HG03045 (cell line): ENCODE measurements around the gene TMEM221.
"Not testable (repeated sequence)": the region's sequence is repeated elsewhere in the genome, so short reads cannot be mapped to it uniquely, and the experiment has no call there.

Source experiments
- ATAC-seq: cut with Tn5 transposase; IDR thresholded peaks from one replicate; pipeline ENCODE4 v1.9.1; 2021; ENCODE audit warnings: mild to moderate bottlenecking, moderate library complexity; ENCODE audit not compliant: unreplicated experiment

Gene TMEM221

DNA sequence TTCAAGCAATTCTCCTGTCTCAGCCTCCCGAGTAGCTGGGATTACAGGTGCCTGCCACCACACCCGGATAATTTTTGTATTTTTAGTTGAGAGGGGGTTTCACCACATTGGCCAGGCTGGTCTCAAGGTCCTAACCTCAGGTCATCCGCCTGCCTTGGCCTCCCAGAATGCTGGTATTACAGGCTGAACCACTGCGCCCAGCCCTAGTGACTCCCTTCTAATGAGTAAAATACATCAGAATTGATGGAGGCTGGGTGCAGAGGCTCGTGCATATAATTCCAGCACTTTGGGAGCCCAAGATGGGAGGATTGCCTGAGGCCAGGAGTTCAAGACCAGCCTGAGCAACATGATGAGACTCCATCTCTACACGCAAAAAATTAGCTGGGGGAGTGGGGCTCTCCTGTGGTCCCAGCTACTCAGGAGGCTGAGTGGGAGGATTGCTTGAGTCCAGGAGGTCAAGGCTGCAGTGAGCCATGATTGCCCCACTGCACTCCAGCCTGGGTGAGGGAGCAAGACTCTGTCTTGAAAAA, 26.6 kb upstream of the TMEM221 start:
- not testable (repeated sequence) for ATAC-seq

- ATAC-seq: no peak
Observed at GRCh38 chr19:17473041-17473440, 24.6 kb upstream of the TMEM221 start.

- ATAC-seq: no peak
Observed at GRCh38 chr19:17471410-17472125, 23.1 kb upstream of the TMEM221 start.

DNA sequence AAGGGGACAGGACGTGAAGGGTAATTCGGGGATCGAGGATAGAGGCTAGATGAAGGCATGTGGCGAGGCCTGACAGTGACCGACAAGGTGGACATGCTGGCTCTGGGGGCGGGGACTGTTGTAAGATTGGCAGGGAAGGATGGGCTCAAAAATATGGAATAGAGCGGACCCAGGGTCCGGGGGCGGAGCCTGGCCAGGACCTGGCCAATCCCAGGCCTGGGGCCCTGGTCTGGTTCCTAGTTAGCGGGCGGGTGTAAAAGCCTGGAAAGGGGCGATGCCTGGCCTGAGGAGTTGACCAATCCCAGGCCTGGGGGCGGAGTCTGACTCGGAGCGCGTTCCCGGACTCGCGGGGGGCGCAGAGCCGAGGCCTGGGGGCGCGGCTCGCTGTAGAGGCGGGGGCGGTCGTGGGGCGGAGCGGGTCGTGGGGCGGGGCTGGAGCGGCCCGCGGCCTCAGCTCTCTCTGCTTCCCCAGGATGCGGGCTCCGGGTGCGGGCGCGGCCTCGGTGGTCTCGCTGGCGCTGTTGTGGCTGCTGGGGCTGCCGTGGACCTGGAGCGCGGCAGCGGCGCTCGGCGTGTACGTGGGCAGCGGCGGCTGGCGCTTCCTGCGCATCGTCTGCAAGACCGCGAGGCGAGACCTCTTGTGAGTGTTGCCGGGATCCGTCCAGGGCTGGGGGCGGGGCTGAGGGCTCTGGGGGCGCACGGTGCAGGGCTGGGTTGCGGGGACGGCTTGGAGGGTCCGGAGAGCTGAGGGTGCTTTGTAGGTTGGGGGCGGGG, 21.8 kb upstream of the TMEM221 start, which contains the start of gene SLC27A1:
TSS of gene SLC27A1 (plus strand) at position 457 of the 774 bp plus-strand sequence. CDS start at position 474, 17 bp downstream.
- peak; percentile 81 for ATAC-seq

DNA sequence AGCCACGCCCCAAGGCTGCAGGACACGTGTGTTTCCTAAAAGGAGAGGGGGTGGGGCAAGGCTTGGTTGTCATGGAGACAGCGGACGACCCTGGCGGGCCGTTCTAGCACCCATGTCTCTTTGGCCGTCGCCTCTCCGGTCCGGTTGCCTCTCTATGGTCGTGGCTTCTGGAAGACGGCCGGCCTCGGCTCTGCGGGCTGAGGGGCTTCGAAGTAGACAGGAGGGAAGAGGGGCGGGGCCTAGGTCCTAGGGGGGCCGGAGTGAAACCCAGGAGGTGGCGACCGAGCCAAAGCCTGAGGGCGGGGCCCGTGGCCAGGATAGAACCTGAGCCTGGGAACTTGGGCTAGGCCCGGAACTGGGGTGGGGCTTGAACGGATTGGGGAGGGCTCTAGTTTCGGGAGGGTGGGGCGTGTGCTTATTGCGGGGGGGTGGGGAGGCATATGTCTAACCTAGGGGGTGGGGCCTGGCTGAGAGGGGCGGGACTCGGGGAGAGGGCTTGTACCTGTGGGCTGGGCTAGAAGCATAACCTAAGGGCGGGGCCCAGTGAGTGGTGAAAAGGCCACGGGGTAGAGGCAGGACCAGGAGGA, 21.1 kb upstream of the TMEM221 start:
- peak; percentile 52 for ATAC-seq

DNA sequence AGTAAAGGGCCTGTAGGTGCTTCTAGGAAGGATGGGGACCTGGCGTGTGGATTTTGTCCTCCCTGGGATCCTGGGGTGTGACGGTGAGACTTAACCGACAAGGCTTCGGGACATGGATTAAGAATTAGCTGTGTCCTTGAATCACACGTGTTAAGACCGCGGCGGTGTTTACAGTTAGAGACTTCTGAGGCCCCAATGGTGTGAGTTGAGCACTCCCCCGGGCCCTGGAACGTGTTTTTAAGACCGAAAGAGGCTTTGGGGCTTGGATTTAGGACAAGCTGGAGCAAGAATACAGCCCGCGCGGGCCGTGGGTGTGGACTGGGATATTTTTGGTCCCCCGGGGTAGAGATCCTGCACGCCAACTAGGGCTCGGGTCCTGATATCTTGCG, 20.6 kb upstream of the TMEM221 start:
- no peak for ATAC-seq

- ATAC-seq: no peak
Observed at GRCh38 chr19:17468302-17469091, 20.0 kb upstream of the TMEM221 start.

- ATAC-seq: no peak
Observed at GRCh38 chr19:17467471-17468301, 19.2 kb upstream of the TMEM221 start.

- ATAC-seq: no peak
Observed at GRCh38 chr19:17466487-17466850, 18.0 kb upstream of the TMEM221 start.

DNA sequence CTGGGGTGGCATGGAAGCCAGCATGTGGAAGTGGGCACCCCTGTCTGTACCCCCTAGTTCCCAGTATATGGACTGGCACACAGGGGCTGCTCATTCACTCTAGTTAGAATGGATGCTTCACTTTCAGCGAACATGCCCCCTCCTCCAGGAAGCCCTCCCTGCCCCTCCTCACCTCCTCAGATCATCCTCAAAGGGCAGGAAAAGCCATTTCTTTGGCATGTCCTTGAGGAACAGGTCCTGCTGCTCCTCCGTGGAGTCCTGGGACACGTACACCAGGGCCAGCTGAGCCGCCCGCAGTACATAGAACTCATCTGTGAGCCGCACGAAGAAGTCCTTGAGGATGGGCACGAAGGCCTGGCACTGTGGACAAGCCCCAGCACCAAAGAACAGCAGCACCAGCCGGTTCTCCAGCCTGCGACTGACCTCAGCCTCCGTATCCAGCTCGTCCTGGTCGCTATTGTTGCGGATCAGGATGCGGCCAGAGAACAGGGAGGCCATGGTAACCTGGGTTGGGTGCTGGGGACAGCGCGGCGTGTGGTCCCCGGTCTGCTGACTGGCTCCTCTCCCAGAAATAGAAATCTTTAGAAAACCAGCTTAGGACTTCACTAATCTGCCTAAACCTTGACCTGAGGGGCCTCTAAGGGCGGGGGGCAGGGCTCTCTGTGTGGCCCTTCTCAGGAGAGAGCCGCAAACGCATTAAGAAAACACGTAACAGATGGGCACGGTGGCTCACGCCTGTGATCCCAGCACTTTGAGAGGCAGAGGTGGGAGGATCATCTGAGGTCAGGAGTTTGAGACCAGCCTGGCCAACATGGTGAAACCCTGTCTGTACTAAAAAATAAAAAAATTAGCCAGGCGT, 12.1 kb upstream of the TMEM221 start, which contains the start of gene NXNL1:
TSS of gene NXNL1 (minus strand) at position 555 of the 859 bp plus-strand sequence. CDS start at position 498, 57 bp downstream.
- ATAC-seq: no peak

DNA sequence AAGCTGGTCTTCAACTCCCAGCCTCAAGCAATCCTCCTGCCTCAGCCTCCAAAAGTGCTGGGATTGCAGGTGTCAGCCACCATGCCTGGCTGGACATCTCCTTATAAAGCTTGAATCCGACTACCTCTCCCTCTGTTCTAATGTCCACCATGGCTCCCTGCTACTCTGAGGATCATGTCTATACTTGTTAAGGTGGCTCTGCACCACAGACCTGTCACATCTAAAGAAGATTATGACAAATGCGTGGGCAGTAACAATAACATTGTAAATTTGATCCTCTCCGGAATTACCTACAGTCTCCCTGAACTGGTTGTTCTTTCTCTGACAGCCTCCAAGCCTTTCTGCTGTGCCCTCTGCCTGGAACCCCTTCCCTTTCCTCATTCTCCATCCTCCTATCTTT, 10.5 kb upstream of the TMEM221 start:
- ATAC-seq: no peak

- no peak for ATAC-seq
Observed at GRCh38 chr19:17457616-17458015, 9.1 kb upstream of the TMEM221 start.

DNA sequence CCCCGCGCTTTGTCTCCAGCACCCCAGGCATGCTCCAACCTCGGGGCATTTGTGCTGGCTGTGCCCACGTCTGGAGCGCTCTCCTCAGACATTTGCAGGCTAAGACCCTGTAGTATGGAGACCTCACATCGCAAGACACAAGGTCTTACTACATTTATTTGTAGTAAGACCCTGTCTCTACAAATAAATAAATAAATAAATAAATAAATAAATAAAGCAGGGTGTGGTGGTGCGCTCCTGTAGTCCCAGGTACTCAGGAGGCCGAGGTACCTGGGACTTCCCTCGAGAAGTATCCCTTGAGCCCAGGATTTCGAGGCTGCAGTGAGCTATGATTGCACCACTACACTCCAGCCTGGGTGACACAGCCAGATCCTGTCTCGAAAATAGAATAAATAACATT, 7.7 kb upstream of the TMEM221 start:
- no peak for ATAC-seq

DNA sequence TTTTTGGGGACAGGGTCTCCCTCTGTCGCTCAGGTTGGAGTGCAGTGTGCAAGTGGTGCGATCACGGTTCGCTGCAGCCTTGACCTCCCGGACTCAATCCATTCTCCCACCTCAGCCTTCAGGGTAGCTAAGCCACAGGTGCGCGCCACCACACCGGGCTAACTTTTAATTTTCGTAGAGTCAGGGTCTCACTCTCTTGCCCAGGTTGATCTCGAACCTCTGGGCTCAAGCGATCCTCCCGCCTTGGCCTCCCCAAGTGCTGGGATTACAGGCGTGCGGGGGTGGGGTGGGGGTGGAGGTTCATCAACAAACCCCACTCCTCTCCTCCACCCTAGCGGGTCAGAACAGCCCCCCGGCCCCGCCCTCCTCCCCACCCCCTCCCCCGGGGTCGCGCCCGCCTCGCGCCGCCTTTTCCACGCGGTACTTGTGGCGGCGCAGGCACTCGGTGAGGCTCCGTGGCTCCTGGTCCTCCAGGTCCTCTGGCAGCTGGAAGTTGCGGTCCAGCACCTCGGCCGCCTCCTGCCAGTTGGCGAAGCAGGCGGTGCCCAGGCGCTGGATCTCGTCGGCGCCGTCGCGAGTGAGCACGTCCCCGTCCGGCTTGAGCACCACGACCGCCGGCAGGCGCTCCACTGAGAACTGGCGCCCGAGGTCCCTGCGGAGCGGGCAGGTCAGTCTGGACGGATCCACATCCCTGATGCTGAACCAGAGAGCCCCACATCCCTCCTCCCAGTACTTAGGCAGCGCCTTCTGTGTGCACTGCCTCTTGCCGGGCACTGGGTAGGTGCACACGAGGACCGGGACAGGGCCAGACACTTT, 7.0 kb upstream of the TMEM221 start:
- no peak for ATAC-seq

- no peak for ATAC-seq
Observed at GRCh38 chr19:17454576-17455071, 6.2 kb upstream of the TMEM221 start.

DNA sequence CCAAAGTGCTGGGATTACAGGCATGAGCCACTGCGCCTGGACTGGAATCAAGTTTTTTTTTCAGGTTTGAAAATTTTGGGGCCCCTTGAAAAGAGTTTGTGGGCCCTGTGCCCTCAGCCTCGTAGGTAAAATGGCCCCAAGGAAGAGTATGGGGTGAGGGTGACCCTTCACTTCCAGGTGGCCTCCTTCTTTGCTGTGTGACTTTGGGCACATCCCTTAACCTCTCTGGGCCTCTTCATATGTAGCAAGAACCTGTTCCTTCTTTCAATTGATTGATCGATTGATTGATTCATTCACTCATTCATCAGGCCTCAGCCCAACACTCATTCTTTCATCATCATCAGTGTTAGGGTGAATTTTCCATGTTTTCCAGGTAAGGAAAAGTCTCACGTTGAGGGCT, 3.4 kb upstream of the TMEM221 start:
- ATAC-seq: no peak

- no peak for ATAC-seq
Observed at GRCh38 chr19:17450264-17451075, 2.0 kb upstream of the TMEM221 start.
